Activated CD4-positive, alpha-beta T cell treated with anti-CD3 and anti-CD28 coated beads, Interleukin-2, Interleukin-4, amounts not matched to agents 100 ng/mL and 50 ng/mL, durations not matched to agents 16 hours and 8 hours (primary cell): Measurements from ENCODE around the gene ARG2.

Source experiments
- DNase-seq: peaks from one replicate; pipeline ENCODE4 v3.0.0-alpha.2; 2020; ENCODE audit warnings: low spot score

ARG2 gene

GRCh38 chr14:67690011-67690410 lies 70.3 kb downstream of the ARG2 start:
- DNase-seq, result no peak

- peak; percentile 91 for DNase-seq
These were observed 75.2 kb downstream of the ARG2 start for GRCh38 chr14:67694791-67695393.

DNA sequence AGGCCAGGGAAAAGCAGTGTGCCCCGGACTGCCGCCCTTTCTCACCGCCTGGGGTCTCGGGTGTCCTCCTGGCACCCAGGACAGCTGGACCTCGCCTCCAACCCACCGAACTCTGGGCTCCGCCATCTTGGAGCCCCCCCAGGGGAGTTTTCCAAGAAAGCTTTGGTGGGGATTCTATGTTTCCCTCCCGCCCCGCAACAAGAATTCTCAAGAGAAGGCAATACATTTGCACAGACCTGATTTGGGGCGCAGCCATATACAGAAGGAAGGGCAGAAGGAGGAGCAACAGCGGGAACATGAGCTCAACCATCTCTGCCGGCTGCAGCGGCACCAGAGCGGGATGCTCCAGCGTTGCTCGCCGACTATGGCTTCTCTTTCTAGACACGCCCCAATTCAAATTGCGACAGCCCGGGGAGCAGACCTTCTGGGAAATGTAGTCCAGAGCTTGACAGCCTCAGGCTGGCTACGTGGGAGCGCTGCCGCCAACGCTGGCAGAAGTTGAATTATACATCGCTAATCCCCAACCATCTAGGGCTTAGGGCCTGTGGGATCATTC lies 75.8 kb downstream of the ARG2 start, which contains the start of gene RDH11:
TSS of gene RDH11 (minus strand) at position 371 of the 556 bp plus-strand sequence. CDS start at position 310, 61 bp downstream.
- peak; percentile 93 for DNase-seq

DNA sequence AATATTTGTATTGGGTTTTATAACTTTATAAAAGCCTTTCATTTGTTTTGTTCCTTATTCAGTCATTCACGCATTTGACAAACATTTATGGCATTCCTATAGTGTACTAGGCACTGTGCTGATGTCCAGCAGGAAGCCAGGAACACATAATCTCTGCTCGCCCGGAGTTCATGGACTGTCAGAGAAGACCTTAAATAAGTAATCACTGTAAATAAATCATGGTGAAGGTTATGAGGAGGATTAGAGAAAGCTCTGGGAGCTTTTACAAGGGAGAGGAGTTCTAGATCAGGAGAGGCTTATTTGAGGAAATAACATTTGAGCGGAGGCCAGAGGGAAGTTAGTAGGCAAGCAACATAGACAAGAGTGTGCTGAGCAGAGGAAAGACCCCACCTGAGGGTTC lies 77.3 kb downstream of the ARG2 start:
- DNase-seq, result no peak

GRCh38 chr14:67698179-67698578 lies 78.5 kb downstream of the ARG2 start:
- no peak for DNase-seq
